SU-DHL-6 (cell line): ENCODE data around the gene CYSRT1.

Source experiments
- H2AFZ ChIP-seq: fragments of 200-600 bp; sonication (generic); 2 replicates; pipeline ENCODE4 v1.6.1; 2014; ENCODE audit warnings: low read depth, mild to moderate bottlenecking, moderate library complexity, mixed read lengths, antibody characterized with exemption, low read length; ENCODE audit not compliant: severe bottlenecking
- H3F3A ChIP-seq: fragments of 200-600 bp; shearing (Covaris generic); 2 replicates; pipeline ENCODE4 v1.6.0; 2016; ENCODE audit warnings: antibody characterized with exemption, mild to moderate bottlenecking; ENCODE audit not compliant: insufficient read depth
- H3K27ac ChIP-seq: fragments of 200-600 bp; sonication (generic); 2 replicates; pipeline ENCODE4 v1.5.1; 2016; ENCODE audit warnings: low read depth, mild to moderate bottlenecking, low read length, moderate library complexity, mixed read lengths
- H3K27me3 ChIP-seq: fragments of 200-600 bp; sonication (generic), shearing (Covaris generic); 2 replicates; pipeline ENCODE4 v1.6.0; 2014; ENCODE audit warnings: mild to moderate bottlenecking, low read length
- H3K36me3 ChIP-seq: fragments of 200-600 bp; sonication (generic); 2 replicates; pipeline ENCODE4 v1.6.1; 2014; ENCODE audit warnings: mild to moderate bottlenecking, low read length, mixed read lengths
- H3K4me2 ChIP-seq: fragments of 300-600, 200-600 bp; shearing (Covaris generic), sonication (generic); 2 replicates; pipeline ENCODE4 v1.6.0; 2014; ENCODE audit warnings: low read length, low read depth, mild to moderate bottlenecking; ENCODE audit not compliant: poor library complexity, severe bottlenecking
- H3K4me3 ChIP-seq: fragments of 200-600 bp; sonication (generic); 2 replicates; pipeline ENCODE4 v1.5.1; 2014; ENCODE audit warnings: antibody characterized with exemption, low read length, mild to moderate bottlenecking, mixed read lengths; ENCODE audit not compliant: insufficient read depth, poor library complexity, severe bottlenecking
- H3K79me2 ChIP-seq: fragments of 200-600 bp; sonication (generic); 2 replicates; pipeline ENCODE4 v1.6.1; 2014; ENCODE audit warnings: mild to moderate bottlenecking, low read length, moderate library complexity; ENCODE audit not compliant: insufficient read depth
- H3K9ac ChIP-seq: fragments of 200-600 bp; sonication (generic); 2 replicates; pipeline ENCODE4 v1.7.0; 2014; ENCODE audit warnings: mild to moderate bottlenecking, low read length
- H3K9me2 ChIP-seq: fragments of 200-600 bp; sonication (generic); replicated peaks from 2 replicates; pipeline ENCODE4 v1.6.1; 2014; ENCODE audit warnings: low read length; ENCODE audit not compliant: insufficient read depth
- H3K9me3 ChIP-seq: fragments of 200-600 bp; sonication (generic); 2 replicates; pipeline ENCODE4 v1.6.1; 2014; ENCODE audit warnings: low read length, mixed read lengths; ENCODE audit not compliant: insufficient read depth
- H4K20me1 ChIP-seq: fragments of 200-600 bp; sonication (generic); 2 replicates; pipeline ENCODE4 v1.6.1; 2014; ENCODE audit warnings: low read depth, mild to moderate bottlenecking, antibody characterized with exemption, low read length, moderate library complexity, mixed read lengths
- EZH2phosphoT487 ChIP-seq: fragments of 200-600 bp; sonication (generic), shearing (Covaris generic); conservative IDR thresholded peaks from 2 replicates; pipeline ENCODE4 v1.6.1; 2018; ENCODE audit warnings: mild to moderate bottlenecking, antibody characterized with exemption, low read length, moderate library complexity, mixed read lengths
- TF ChIP-seq, protein P1 (sequence below): fragments of 200-600 bp; sonication (generic); IDR thresholded peaks from one replicate; pipeline ENCODE4 v1.5.1; 2017; ENCODE audit warnings: antibody characterized with exemption, mild to moderate bottlenecking, low read length, moderate library complexity; ENCODE audit not compliant: insufficient read depth, poor library complexity, severe bottlenecking

Gene CYSRT1

GRCh38 chr9:137232510-137232909, 7.5 kb downstream of the CYSRT1 start:
- H3K9me3 ChIP-seq: no peaks in the 10 kb centered on the region
- H3K9me2 ChIP-seq: no peaks in the 10 kb centered on the region
- no peaks in the 10 kb centered on the region for H3F3A ChIP-seq
- H2AFZ ChIP-seq: no peak overlapping the region
- no peaks in the 10 kb centered on the region for H3K36me3 ChIP-seq
- TF ChIP-seq, protein P1, sequence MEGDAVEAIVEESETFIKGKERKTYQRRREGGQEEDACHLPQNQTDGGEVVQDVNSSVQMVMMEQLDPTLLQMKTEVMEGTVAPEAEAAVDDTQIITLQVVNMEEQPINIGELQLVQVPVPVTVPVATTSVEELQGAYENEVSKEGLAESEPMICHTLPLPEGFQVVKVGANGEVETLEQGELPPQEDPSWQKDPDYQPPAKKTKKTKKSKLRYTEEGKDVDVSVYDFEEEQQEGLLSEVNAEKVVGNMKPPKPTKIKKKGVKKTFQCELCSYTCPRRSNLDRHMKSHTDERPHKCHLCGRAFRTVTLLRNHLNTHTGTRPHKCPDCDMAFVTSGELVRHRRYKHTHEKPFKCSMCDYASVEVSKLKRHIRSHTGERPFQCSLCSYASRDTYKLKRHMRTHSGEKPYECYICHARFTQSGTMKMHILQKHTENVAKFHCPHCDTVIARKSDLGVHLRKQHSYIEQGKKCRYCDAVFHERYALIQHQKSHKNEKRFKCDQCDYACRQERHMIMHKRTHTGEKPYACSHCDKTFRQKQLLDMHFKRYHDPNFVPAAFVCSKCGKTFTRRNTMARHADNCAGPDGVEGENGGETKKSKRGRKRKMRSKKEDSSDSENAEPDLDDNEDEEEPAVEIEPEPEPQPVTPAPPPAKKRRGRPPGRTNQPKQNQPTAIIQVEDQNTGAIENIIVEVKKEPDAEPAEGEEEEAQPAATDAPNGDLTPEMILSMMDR: no peak
- no peak for TF ChIP-seq EZH2phosphoT487
- no peaks in the 10 kb centered on the region for H3K27me3 ChIP-seq
- no peak overlapping the region for H3K4me2 ChIP-seq
- H3K9ac ChIP-seq: no peak overlapping the region
- H4K20me1 ChIP-seq: no peaks in the 10 kb centered on the region
- H3K79me2 ChIP-seq: no peaks in the 10 kb centered on the region
- H3K4me3 ChIP-seq: no peak overlapping the region
- no peak overlapping the region for H3K27ac ChIP-seq

DNA sequence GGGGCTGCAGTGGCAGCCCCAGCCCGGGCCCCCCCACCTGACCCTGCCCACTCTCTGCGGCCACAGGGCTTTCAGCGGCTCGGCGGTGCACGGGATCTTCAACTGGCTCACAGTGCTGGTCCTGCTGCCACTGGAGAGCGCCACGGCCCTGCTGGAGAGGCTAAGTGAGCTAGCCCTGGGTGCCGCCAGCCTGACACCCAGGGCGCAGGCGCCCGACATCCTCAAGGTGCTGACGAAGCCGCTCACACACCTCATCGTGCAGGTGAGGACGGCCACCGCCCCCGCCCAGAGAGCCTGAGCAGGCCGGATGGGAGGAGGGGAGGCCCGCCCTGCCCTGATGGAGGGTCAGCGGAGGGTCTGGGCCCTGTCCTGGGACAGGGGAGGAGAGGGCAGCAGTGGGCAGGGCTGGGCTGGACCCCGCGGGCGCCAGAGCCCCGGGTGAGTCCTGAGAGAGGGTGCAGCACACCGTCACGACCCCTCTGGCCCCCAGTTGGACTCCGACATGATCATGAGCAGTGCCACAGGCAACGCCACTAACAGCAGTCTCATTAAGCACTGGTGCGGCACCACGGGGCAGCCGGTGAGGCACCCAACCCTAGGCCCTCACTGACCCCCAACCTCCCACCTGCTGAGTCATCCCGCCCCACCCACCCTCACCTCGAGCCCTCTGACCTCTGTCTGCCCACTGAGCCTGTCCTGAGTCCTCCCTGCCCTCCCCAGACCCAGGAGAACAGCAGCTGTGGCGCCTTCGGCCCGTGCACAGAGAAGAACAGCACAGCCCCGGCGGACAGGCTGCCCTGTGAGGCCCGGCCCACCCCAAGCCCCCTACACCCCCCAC, 8.4 kb downstream of the CYSRT1 start:
- no peak overlapping the region for H3K4me2 ChIP-seq
- TF ChIP-seq, protein P1: no peak
- TF ChIP-seq EZH2phosphoT487: no peak

DNA sequence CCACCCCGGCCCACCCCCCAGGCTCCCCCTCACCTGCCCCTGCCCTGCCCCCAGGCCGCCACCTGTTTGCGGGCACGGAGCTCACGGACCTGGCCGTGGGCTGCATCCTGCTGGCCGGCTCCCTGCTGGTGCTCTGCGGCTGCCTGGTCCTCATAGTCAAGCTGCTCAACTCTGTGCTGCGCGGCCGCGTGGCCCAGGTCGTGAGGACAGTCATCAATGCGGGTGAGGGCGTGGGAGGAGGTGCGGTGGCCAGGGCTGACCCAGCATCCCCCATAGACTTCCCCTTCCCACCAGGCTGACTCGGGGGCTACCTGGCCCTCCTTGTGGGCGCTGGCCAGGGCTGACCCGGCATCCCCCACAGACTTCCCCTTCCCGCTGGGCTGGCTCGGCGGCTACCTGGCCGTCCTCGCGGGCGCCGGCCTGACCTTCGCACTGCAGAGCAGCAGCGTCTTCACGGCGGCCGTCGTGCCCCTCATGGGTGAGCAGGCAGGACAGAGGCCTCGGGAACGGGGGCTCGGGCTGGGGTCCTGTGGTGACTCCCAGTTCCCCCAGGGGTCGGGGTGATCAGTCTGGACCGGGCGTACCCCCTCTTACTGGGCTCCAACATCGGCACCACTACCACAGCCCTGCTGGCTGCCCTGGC, 9.2 kb downstream of the CYSRT1 start:
- Histone ChIP-seq H3K9me2 (no peaks in the 10 kb centered on the region), H3K9me3 (no peaks in the 10 kb centered on the region), H3K27me3 (no peaks in the 10 kb centered on the region), H3K4me3 (no peak overlapping the region), H3K4me2 (no peak overlapping the region), H3K9ac (no peak overlapping the region), H4K20me1 (no peaks in the 10 kb centered on the region), H3K36me3 (no peaks in the 10 kb centered on the region), H3K27ac (no peak overlapping the region), H2AFZ (no peak overlapping the region), H3K79me2 (no peaks in the 10 kb centered on the region), H3F3A (no peaks in the 10 kb centered on the region)
- TF ChIP-seq EZH2phosphoT487: no peak
- TF ChIP-seq, protein P1: no peak

More for the DNA sequence above, 8.4 kb downstream of the CYSRT1 start:
- H3F3A ChIP-seq: no peaks in the 10 kb centered on the region
- no peak overlapping the region for H3K4me3 ChIP-seq
- H3K27me3 ChIP-seq: no peaks in the 10 kb centered on the region
- H4K20me1 ChIP-seq: no peaks in the 10 kb centered on the region
- no peak overlapping the region for H3K27ac ChIP-seq
- H2AFZ ChIP-seq: no peak overlapping the region
- no peak overlapping the region for H3K9ac ChIP-seq
- H3K9me2 ChIP-seq: no peaks in the 10 kb centered on the region
- H3K9me3 ChIP-seq: no peaks in the 10 kb centered on the region
- no peaks in the 10 kb centered on the region for H3K36me3 ChIP-seq
- H3K79me2 ChIP-seq: no peaks in the 10 kb centered on the region
